Retinal pigment epithelial cell (primary cell): ENCODE data around the gene CTTN.
"Not testable (repeated sequence)": the region's sequence is repeated elsewhere in the genome, so short reads cannot be mapped to it uniquely, and the experiment has no call there.

Experiments used
- DNase-seq: peaks from one replicate; pipeline ENCODE4 v3.0.0-alpha.2; 2010; ENCODE audit warnings: low read depth
- H3K4me3 ChIP-seq: 2 replicates; pipeline ENCODE4 v1.5.1; 2011; ENCODE audit warnings: mild to moderate bottlenecking, low read length, control low read depth, moderate library complexity
- CTCF ChIP-seq: conservative IDR thresholded peaks from 2 replicates; pipeline ENCODE4 v1.5.1; 2011; ENCODE audit warnings: low read depth, low read length, control low read depth, inconsistent platforms

The CTTN gene

DNA sequence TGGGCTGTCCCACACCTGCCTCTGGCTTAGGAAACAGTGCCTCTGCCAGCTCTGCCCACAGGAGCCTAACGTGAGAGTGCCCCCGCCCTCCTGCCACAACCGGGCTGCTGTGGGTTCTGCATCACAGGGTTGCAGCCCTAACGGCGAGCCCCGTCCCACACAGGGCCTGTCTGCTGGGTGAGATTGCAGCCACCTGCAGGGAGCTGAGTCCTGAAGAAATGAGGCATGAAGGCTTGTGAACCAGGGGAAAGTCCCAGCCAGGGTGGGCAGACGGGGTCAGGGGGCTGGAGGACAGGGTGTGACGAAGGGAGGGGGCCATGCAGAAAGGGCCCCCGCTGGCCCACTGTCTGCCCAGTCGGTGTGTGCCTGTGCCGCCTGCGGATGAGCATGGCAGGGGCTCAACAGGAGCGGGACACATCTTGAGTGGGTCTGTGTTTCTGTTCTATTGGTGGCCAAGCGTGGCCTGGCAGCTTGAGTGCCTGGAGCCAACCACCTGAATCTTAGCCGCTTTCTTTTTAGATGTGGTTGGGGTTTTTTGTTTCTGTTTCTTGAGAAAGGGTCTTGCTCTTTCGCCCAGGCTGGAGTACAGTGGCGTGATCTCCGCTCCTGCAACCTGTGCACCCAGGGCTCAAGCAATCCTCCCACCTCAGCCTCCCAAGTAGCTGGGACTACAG lies 38.9 kb downstream of the CTTN start:
- no peak for TF ChIP-seq CTCF
- H3K4me3 ChIP-seq = no peak overlapping the region
- no peak for DNase-seq

GRCh38 chr11:70440206-70440605 lies 41.9 kb downstream of the CTTN start:
- DNase-seq = no peak
- TF ChIP-seq CTCF = no peak
- H3K4me3 ChIP-seq = no peak overlapping the region

GRCh38 chr11:70443773-70444030 lies 45.4 kb downstream of the CTTN start:
- no peak for TF ChIP-seq CTCF
- DNase-seq = no peak

GRCh38 chr11:70445091-70445490 lies 46.8 kb downstream of the CTTN start:
- no peak overlapping the region for H3K4me3 ChIP-seq
- no peak for TF ChIP-seq CTCF
- DNase-seq = no peak

More at GRCh38 chr11:70443773-70444030, 45.4 kb downstream of the CTTN start:
- H3K4me3 ChIP-seq = no peak overlapping the region

DNA sequence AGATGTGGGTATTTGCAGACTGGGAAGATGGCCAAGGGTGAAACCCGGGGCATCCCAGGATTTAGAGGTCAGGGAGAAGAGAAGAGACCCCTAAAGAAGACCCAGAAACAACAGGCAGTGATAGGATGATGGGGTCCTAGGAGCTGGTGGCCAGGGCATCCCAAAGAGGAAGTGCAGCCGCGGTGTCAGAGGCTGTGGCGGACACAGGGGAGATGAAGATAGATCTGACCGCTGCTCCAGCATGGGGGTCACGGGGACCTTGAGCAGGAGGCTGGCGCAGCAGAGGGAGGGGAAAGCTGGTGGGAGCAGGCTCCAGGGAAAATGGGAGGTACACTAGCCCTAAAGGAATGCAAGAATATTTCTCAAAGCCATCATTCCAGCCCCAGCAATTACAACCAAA lies 47.3 kb downstream of the CTTN start:
- no peak for DNase-seq
- no peak for TF ChIP-seq CTCF
- H3K4me3 ChIP-seq = no peak overlapping the region

DNA sequence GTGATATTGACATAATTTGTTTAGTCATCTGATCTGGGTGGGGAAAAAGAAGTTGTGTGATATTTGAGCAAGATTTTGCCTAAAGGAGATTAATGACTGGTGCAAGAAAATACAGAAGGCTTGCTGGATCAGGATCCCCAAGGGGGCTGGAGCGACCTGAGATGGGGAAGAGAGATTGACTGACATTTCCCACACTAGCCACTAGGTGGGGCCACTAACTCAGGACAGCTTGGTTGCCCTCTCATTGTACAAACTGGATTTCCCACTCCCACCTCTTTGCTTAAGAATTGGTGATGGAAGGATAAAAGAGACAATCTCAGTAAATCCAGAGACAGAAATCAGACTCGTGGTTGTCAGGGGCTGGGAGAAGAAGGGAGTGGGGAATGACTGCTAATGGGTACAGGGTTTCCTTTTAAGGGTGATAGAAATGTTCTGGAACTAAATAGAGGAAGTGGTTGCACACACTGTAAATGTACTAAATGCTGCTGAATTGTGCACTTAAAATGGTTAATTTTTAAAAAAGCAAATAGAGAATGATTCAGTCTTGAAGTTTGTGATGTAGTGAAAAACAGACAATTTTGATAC lies 50.7 kb downstream of the CTTN start:
- TF ChIP-seq CTCF = peak; percentile 62
- no peak overlapping the region for H3K4me3 ChIP-seq
- DNase-seq = no peak

- DNase-seq = no peak
- no peak overlapping the region for H3K4me3 ChIP-seq
- TF ChIP-seq CTCF = no peak
Measured at GRCh38 chr11:70454197-70454767, 56.0 kb downstream of the CTTN start.

DNA sequence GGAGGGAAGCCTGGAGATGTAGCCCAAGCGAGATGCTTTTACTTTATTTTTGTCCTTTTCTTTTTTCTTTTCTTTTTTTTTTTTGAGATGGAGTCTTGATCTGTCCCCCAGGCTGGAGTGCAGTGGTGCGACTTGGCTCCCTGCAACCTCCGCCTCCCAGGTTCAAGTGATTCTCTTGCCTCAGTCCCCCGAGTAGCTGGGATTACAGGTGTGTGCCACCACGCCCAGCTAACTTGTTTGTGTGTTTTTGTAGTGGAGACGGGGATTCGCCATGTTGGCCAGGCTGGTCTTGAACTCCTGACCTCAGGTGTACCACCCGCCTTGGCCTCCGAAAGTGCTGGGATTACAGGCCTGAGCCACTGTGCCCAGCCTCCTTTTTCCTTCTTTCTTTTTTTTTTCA lies 56.5 kb downstream of the CTTN start:
- not testable (repeated sequence) for DNase-seq, H3K4me3 ChIP-seq
